IMR-90 (cell line): ENCODE data around the gene DBN1. TPM values are rescaled to one million over a fixed set of nuclear protein-coding genes. Genes with fewer than 3 reads are reported as not detected.

ENCODE experiments used
- ATAC-seq: fragments of 200-7000 bp; cut with Tn5 transposase; 2 replicates; pipeline ENCODE4 v1.9.1; 2020; ENCODE audit warnings: low read depth, mild to moderate bottlenecking, moderate library complexity
- BruUV-seq: library from RNA; stranded (reverse); fragments of 400-500 nt; replicated peaks from 2 replicates; lab custom pipeline; 2021; lab: Mats Ljungman, UMichigan
- CTCF ChIA-PET: fragments of 300-600 bp; formaldehyde crosslinking; extraction: SDS; loops from one replicate; lab custom pipeline; 2021; ENCODE audit warnings: antibody characterized with exemption; lab: Yijun Ruan, JAX
- POLR2A ChIA-PET: fragments of 300-600 bp; sonication (Branson Sonifier 250); formaldehyde crosslinking; loops from one replicate; lab custom pipeline; 2022; ENCODE audit warnings: antibody characterized with exemption; ENCODE audit not compliant: unreplicated experiment; lab: Charles Lee
- DNase-seq: peaks from one replicate; pipeline ENCODE4 v3.0.0; 2013
- H2AFZ ChIP-seq: replicated peaks from 2 replicates; pipeline ENCODE3; 2013; ENCODE audit warnings: low read length, mild to moderate bottlenecking; ENCODE audit not compliant: poor library complexity
- H2AK5ac ChIP-seq: 2 replicates; pipeline ENCODE4 v1.6.1; 2013; ENCODE audit warnings: low read depth, low read length, inconsistent platforms
- H2AK9ac ChIP-seq: replicated peaks from 2 replicates; pipeline ENCODE3; 2013; ENCODE audit warnings: mild to moderate bottlenecking, low read depth, low read length, moderate library complexity; ENCODE audit not compliant: poor library complexity
- H2BK120ac ChIP-seq: 2 replicates; pipeline ENCODE4 v1.6.1; 2013; ENCODE audit warnings: low read depth, low read length, inconsistent platforms
- H2BK15ac ChIP-seq: 3 replicates; pipeline ENCODE4 v1.6.1; 2013; ENCODE audit warnings: low read depth, low read length, inconsistent platforms
- H2BK20ac ChIP-seq: 2 replicates; pipeline ENCODE4 v1.6.1; 2013; ENCODE audit warnings: low read depth, mild to moderate bottlenecking, inconsistent platforms, low read length, moderate library complexity
- H2BK5ac ChIP-seq: 2 replicates; pipeline ENCODE4 v1.6.1; 2013; ENCODE audit warnings: mild to moderate bottlenecking, low read depth, low read length, inconsistent platforms; ENCODE audit not compliant: poor library complexity, severe bottlenecking
- H3K14ac ChIP-seq: replicated peaks from 2 replicates; pipeline ENCODE4 v1.6.1; 2013; ENCODE audit warnings: low read depth, low read length, inconsistent platforms
- H3K18ac ChIP-seq: 2 replicates; pipeline ENCODE4 v1.6.1; 2013; ENCODE audit warnings: low read depth, low read length, control low read depth
- H3K23ac ChIP-seq: 2 replicates; pipeline ENCODE4 v1.6.1; 2013; ENCODE audit warnings: low read depth, low read length, inconsistent platforms
- H3K27ac ChIP-seq: 2 replicates; pipeline ENCODE4 v1.5.1; 2013; ENCODE audit warnings: mild to moderate bottlenecking, control low read depth, low read length; ENCODE audit not compliant: insufficient read depth
- H3K27me3 ChIP-seq: 2 replicates; pipeline ENCODE4 v1.6.1; 2013; ENCODE audit warnings: low read length; ENCODE audit not compliant: control insufficient read depth, insufficient read depth
- H3K36me3 ChIP-seq: 2 replicates; pipeline ENCODE4 v1.6.1; 2013; ENCODE audit warnings: low read length, mixed read lengths; ENCODE audit not compliant: control insufficient read depth, insufficient read depth
- H3K4ac ChIP-seq: 2 replicates; pipeline ENCODE4 v1.6.1; 2013; ENCODE audit warnings: low read depth, low read length, inconsistent platforms
- H3K4me1 ChIP-seq: 2 replicates; pipeline ENCODE4 v1.6.1; 2013; ENCODE audit warnings: low read length, mixed read lengths; ENCODE audit not compliant: control insufficient read depth, insufficient read depth
- H3K4me2 ChIP-seq: 2 replicates; pipeline ENCODE4 v1.6.1; 2013; ENCODE audit warnings: low read depth, mild to moderate bottlenecking, control low read depth, low read length, moderate library complexity
- H3K4me3 ChIP-seq: 2 replicates; pipeline ENCODE4 v1.5.1; 2013; ENCODE audit warnings: low read depth, mild to moderate bottlenecking, control low read depth, low read length, moderate library complexity; ENCODE audit not compliant: insufficient read depth
- H3K56ac ChIP-seq: 2 replicates; pipeline ENCODE4 v1.6.1; 2013; ENCODE audit warnings: low read length, inconsistent platforms; ENCODE audit not compliant: insufficient read depth; ENCODE audit errors: extremely low read depth
- H3K79me1 ChIP-seq, 2 experiments: 2 replicates each; pipeline ENCODE4 v1.6.1; 2013; ENCODE audit warnings: low read length in 2 of 2, inconsistent platforms in 1 of 2, low read depth in 1 of 2
- H3K9ac ChIP-seq: 2 replicates; pipeline ENCODE4 v1.6.1; 2013; ENCODE audit warnings: low read depth, low read length, control low read depth
- H3K9me1 ChIP-seq: 2 replicates; pipeline ENCODE4 v1.6.1; 2013; ENCODE audit warnings: low read length, inconsistent platforms; ENCODE audit not compliant: insufficient read depth
- H3K9me3 ChIP-seq: 2 replicates; pipeline ENCODE4 v1.6.1; 2013; ENCODE audit warnings: low read length; ENCODE audit not compliant: control insufficient read depth, insufficient read depth
- H4K20me1 ChIP-seq: 2 replicates; pipeline ENCODE4 v1.6.1; 2013; ENCODE audit warnings: low read length, inconsistent platforms; ENCODE audit not compliant: insufficient read depth
- H4K5ac ChIP-seq: 2 replicates; pipeline ENCODE4 v1.6.1; 2013; ENCODE audit warnings: mild to moderate bottlenecking, low read depth, low read length, control low read depth
- H4K8ac ChIP-seq, 2 experiments: 2 replicates each; pipeline ENCODE4 v1.6.1; 2013; ENCODE audit warnings: low read depth in 2 of 2, low read length in 2 of 2, control low read depth in 1 of 2, inconsistent platforms in 1 of 2
- H4K91ac ChIP-seq: 2 replicates; pipeline ENCODE4 v1.6.1; 2013; ENCODE audit warnings: low read depth, low read length, inconsistent platforms; ENCODE audit not compliant: insufficient read depth
- FOS ChIP-seq: fragments of 150-350 bp; IDR thresholded peaks from 2 replicates; pipeline ENCODE4 v1.6.1; 2016; ENCODE audit warnings: low read depth, low read length
- RAD21 ChIP-seq: IDR thresholded peaks from 2 replicates; pipeline ENCODE4 v1.6.1; 2012; ENCODE audit warnings: low read length, improper control_type of control experiment
- SMC3 ChIP-seq: fragments of 150-350 bp; IDR thresholded peaks from 2 replicates; pipeline ENCODE4 v1.6.1; 2016; ENCODE audit warnings: low read depth, mild to moderate bottlenecking, antibody characterized with exemption, low read length, moderate library complexity
- WGBS, 2 experiments: methylation state at CpG; one replicate each; pipeline versions ENCODE4 v1.1.5 to v1.1.7; 2013; ENCODE audit warnings: missing lambda C conversion rate in 2 of 2; ENCODE audit not compliant: insufficient read length in 1 of 2; ENCODE audit errors: extremely low coverage in 2 of 2; 5-methylcytosine and 5-hydroxymethylcytosine counted together
- dilution Hi-C: fragments of 300-500 bp; cut with HindIII; formaldehyde crosslinking; loops from one replicate; pipeline ENCODE4 v1.14.3; 2018; ENCODE audit warnings: low sequenced_read_pairs; ENCODE audit not compliant: unreplicated experiment
- in situ Hi-C: fragments of 300-500 bp; cut with MboI; formaldehyde crosslinking; loops from 3 replicates; pipeline ENCODE4 v1.14.3; 2019; ENCODE audit warnings: low sequenced_read_pairs, inconsistent platforms, mixed read lengths
- intact Hi-C: fragments of 100-400 bp; cut with micrococcal nuclease; formaldehyde crosslinking; loops from 2 replicates; pipeline ENCODE4 v1.10.0; 2022
- polyA plus RNA-seq, 3 experiments: library from polyadenylated mRNA; depleted of rRNA; stranded (reverse); fragments of >200 nt; gene quantifications; 2 replicates each; pipeline ENCODE4 v1.2.3, GENCODE V29; 2012; ENCODE audit warnings: low replicate concordance in 1 of 3
- total RNA-seq: library from RNA; depleted of rRNA; stranded (reverse); fragments of >200 nt; gene quantifications from 2 replicates; pipeline ENCODE4 v1.2.3, GENCODE V29; 2012
- TF ChIP-seq, protein P1 (sequence below): conservative IDR thresholded peaks from 2 replicates; pipeline ENCODE4 v1.5.1; 2012; ENCODE audit warnings: mild to moderate bottlenecking, low read depth, low read length, improper control_type of control experiment
- TF ChIP-seq, protein P2 (sequence below): fragments of 150-350 bp; IDR thresholded peaks from 2 replicates; pipeline ENCODE4 v1.6.1; 2017; ENCODE audit warnings: mild to moderate bottlenecking, antibody characterized with exemption, low read length, low read depth

The DBN1 gene
- total and polyA plus RNA-seq, 2 of the 4 experiments (the other 2 are of a cell fraction), result 122 to 187 TPM

DNA sequence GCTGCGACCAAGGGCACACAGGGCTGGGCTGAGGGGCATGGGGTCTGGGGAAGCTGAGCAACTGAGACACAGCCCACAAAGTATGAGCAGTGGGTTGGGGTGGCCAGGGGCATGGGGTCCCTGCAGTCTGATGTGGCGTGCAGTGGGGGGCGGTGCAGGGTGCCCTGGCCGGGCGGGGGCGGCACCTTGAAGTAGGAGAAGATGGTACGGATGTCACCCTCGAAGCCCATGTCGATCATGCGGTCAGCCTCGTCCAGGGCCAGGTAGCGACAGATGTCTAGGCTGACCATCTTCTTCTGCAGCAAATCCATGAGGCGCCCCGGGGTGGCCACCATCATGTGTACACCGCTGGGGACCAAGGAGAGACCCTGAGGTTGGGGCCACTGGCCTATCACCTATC lies 40.1 kb upstream of the DBN1 start:
- no peak overlapping the region for H2BK15ac ChIP-seq
- H3K56ac ChIP-seq, result no peak overlapping the region
- BruUV-seq, result no TSS peak
- H4K20me1 ChIP-seq, result no peaks in the 10 kb centered on the region; the same call in 1 of the 2 replicates
- H2AK9ac ChIP-seq, result no peak overlapping the region
- H2AK5ac ChIP-seq, result no peak overlapping the region
- H3K4me1 ChIP-seq, result peaks cover 7% of the 10 kb centered on the region
- H3K4ac ChIP-seq, result no peak overlapping the region
- H3K23ac ChIP-seq, result no peak overlapping the region
- no peak overlapping the region for H2AFZ ChIP-seq
- in situ Hi-C loops (no loop called here), dilution Hi-C loops (no loop called here), intact Hi-C loops (no loop called here)
- H3K4me2 ChIP-seq, result no peak overlapping the region
- no peak overlapping the region for H4K8ac ChIP-seq
- POLR2A ChIA-PET, result no interaction called here
- H3K36me3 ChIP-seq, result peaks cover 54% of the 10 kb centered on the region
- H2BK120ac ChIP-seq, result no peak overlapping the region
- H3K4me3 ChIP-seq, result no peak overlapping the region
- no peaks in the 10 kb centered on the region for H3K27me3 ChIP-seq
- no peak overlapping the region for H2BK5ac ChIP-seq
- CTCF ChIA-PET, result no interaction called here
- H3K27ac ChIP-seq, result no peak overlapping the region
- H2BK20ac ChIP-seq, result no peak overlapping the region
- H3K9me3 ChIP-seq, result no peaks in the 10 kb centered on the region
- TF ChIP-seq, protein P1, sequence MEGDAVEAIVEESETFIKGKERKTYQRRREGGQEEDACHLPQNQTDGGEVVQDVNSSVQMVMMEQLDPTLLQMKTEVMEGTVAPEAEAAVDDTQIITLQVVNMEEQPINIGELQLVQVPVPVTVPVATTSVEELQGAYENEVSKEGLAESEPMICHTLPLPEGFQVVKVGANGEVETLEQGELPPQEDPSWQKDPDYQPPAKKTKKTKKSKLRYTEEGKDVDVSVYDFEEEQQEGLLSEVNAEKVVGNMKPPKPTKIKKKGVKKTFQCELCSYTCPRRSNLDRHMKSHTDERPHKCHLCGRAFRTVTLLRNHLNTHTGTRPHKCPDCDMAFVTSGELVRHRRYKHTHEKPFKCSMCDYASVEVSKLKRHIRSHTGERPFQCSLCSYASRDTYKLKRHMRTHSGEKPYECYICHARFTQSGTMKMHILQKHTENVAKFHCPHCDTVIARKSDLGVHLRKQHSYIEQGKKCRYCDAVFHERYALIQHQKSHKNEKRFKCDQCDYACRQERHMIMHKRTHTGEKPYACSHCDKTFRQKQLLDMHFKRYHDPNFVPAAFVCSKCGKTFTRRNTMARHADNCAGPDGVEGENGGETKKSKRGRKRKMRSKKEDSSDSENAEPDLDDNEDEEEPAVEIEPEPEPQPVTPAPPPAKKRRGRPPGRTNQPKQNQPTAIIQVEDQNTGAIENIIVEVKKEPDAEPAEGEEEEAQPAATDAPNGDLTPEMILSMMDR, result no peak
- TF ChIP-seq RAD21, result no peak
- TF ChIP-seq, protein P2, sequence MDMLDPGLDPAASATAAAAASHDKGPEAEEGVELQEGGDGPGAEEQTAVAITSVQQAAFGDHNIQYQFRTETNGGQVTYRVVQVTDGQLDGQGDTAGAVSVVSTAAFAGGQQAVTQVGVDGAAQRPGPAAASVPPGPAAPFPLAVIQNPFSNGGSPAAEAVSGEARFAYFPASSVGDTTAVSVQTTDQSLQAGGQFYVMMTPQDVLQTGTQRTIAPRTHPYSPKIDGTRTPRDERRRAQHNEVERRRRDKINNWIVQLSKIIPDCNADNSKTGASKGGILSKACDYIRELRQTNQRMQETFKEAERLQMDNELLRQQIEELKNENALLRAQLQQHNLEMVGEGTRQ, result no peak
- TF ChIP-seq FOS, result no peak
- TF ChIP-seq SMC3, result no peak
- H4K91ac ChIP-seq, result no peak overlapping the region
- H3K18ac ChIP-seq, result no peak overlapping the region
- H3K9me1 ChIP-seq, result no peaks in the 10 kb centered on the region
- no peak overlapping the region for H3K14ac ChIP-seq
- 96% methylated on average over 8 of the region's 15 CpGs; no CpG with 5 or more reads in 1 of the 2 experiments for WGBS, 2 experiments
- DNase-seq (no peak), ATAC-seq (no peak)
- H3K79me1 ChIP-seq, result peaks cover 24 to 30% of the 10 kb centered on the region in 2 experiments; a peak in 3 of 4 replicates
- H3K9ac ChIP-seq, result no peak overlapping the region
- no peak overlapping the region for H4K5ac ChIP-seq
